ENCODE measurements around the gene PCDH11Y. TPM values are rescaled to one million over a fixed set of nuclear protein-coding genes. Genes with fewer than 3 reads are reported as not detected.
"Not testable (repeated sequence)": the region's sequence is repeated elsewhere in the genome, so short reads cannot be mapped to it uniquely, and the experiment has no call there.

Gene PCDH11Y
- not detected for total RNA-seq
- long read RNA-seq = 0 reads

GRCh38 chrY:5000057-5000456 is at the start of gene PCDH11Y:
Gene PCDH11Y (plus strand): TSS chrY:5000296. CDS start chrY:5057100, 56,804 bp downstream.
- DNase-seq (ENCODE audit: low spot score) = not testable (repeated sequence)

- not testable (repeated sequence) for DNase-seq (ENCODE audit: low spot score)
Measured at GRCh38 chrY:4967894-4968293, 32.2 kb upstream of the PCDH11Y start.

GRCh38 chrY:4991743-4992400 is 8.2 kb upstream of the PCDH11Y start:
- not testable (repeated sequence) for DNase-seq (ENCODE audit: low spot score)

GRCh38 chrY:4994892-4995291 is 5.2 kb upstream of the PCDH11Y start:
- not testable (repeated sequence) for DNase-seq (ENCODE audit: low spot score)

- DNase-seq (ENCODE audit: low spot score) = not testable (repeated sequence)
Measured at GRCh38 chrY:5002476-5003184, 2.5 kb downstream of the PCDH11Y start.

- DNase-seq (ENCODE audit: low spot score) = not testable (repeated sequence)
Measured at GRCh38 chrY:5038972-5039523, 39.0 kb downstream of the PCDH11Y start.

- not testable (repeated sequence) for DNase-seq (ENCODE audit: low spot score)
Measured at GRCh38 chrY:5083017-5083416, 82.9 kb downstream of the PCDH11Y start.

- not testable (repeated sequence) for DNase-seq (ENCODE audit: low spot score)
Measured at GRCh38 chrY:5182998-5183397, 182.9 kb downstream of the PCDH11Y start.

- not testable (repeated sequence) for DNase-seq (ENCODE audit: low spot score)
Measured at GRCh38 chrY:5215116-5215515, 215.0 kb downstream of the PCDH11Y start.

- not testable (repeated sequence) for DNase-seq (ENCODE audit: low spot score)
Measured at GRCh38 chrY:5324931-5325330, 324.8 kb downstream of the PCDH11Y start.

GRCh38 chrY:5342220-5342619 is 342.1 kb downstream of the PCDH11Y start:
- DNase-seq (ENCODE audit: low spot score) = not testable (repeated sequence)

- DNase-seq (ENCODE audit: low spot score) = not testable (repeated sequence)
Measured at GRCh38 chrY:5543705-5544104, 543.6 kb downstream of the PCDH11Y start.

GRCh38 chrY:5638589-5638988 is 638.5 kb downstream of the PCDH11Y start:
- not testable (repeated sequence) for DNase-seq (ENCODE audit: low spot score)

- DNase-seq (ENCODE audit: low spot score) = not testable (repeated sequence)
Measured at GRCh38 chrY:5679265-5679664, 679.2 kb downstream of the PCDH11Y start.

- DNase-seq (ENCODE audit: low spot score) = not testable (repeated sequence)
Measured at GRCh38 chrY:5708727-5709126, 708.6 kb downstream of the PCDH11Y start.

GRCh38 chrY:5709788-5710381 is 709.8 kb downstream of the PCDH11Y start:
- DNase-seq (ENCODE audit: low spot score) = not testable (repeated sequence)

- not testable (repeated sequence) for DNase-seq (ENCODE audit: low spot score)
Measured at GRCh38 chrY:5761403-5761802, 761.3 kb downstream of the PCDH11Y start.

GRCh38 chrY:5776485-5776884 is 776.4 kb downstream of the PCDH11Y start:
- DNase-seq (ENCODE audit: low spot score) = not testable (repeated sequence)

All from mesenteric fat pad (tissue), 1 donor.